GM21723 (cell line): Measurements from ENCODE around the gene SULT6B1.
"Not testable (repeated sequence)": the region's sequence is repeated elsewhere in the genome, so short reads cannot be mapped to it uniquely, and the experiment has no call there.

Experiments used
- ATAC-seq: cut with Tn5 transposase; IDR thresholded peaks from one replicate; pipeline ENCODE4 v1.9.1; 2021; ENCODE audit warnings: mild to moderate bottlenecking, moderate library complexity; ENCODE audit not compliant: unreplicated experiment

Gene SULT6B1

DNA sequence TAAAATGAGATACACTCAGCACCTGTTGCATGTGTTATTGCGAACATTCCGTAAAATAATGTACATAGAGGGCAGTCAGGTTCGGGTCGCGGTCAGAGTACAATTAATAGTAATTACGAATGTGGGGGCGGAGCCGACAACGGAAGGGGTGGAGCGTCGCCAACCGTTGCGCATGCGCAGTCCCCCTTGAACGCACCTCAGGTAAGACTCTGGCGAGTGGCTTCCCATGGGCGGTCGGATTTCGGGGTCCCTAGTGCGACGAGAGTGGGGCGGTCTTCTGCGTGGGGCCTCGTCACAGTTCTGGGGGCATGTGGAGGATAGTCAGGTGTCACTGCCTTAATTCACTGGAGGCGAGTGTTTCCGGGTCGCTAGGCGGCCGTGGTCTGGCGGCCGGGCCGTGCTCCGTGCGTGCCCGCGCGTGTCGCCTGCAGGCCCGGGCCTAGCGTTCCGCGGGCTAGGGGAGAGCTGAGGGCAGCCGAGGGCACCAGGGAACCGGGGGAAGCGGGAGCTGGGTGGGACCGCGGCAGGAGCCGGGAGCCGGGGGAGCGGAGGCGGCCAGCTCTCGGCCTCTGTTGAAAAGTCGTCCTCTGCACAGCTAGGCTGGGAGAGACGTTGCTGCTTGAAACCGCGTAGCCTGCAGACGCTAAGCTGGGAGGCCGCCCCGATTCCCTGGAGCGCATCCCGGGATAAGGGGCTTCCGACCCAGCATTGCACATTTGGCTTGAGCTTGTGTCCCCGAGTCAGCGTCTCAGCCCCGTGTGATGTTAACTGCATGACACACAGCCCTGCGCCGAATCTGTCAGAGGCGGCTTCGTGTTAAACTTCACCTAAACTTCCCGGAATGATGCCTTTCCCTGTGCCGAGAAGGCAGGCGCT is 8.1 kb upstream of the SULT6B1 start, which contains the start of gene CEBPZOS:
TSS of gene CEBPZOS (plus strand) at position 177 of the 876 bp plus-strand sequence. CDS start 3,209 bp downstream, outside the sequence.
- peak; percentile 78 for ATAC-seq

DNA sequence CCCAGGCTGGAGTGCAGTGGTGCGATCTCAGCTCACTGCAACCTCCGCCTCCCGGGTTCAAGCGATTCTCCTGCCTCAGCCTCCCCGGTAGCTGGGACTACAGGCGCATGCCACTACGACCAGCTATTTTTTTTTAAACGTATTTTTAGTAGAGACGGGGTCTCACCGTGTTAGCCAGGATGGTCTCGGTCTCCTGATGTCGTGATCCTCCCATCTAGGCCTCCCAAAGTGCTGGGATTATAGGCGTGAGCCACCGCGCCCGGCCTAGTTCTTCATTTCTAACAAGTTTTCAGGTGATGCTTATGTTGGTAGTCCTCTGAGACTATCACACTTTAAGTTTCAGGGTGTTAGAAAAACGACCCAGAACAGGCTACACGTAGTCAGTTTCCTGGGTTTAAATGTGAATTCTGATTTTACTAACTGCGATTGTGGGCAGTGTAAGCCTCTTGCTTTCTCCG is 7.4 kb upstream of the SULT6B1 start:
- ATAC-seq = not testable (repeated sequence)

DNA sequence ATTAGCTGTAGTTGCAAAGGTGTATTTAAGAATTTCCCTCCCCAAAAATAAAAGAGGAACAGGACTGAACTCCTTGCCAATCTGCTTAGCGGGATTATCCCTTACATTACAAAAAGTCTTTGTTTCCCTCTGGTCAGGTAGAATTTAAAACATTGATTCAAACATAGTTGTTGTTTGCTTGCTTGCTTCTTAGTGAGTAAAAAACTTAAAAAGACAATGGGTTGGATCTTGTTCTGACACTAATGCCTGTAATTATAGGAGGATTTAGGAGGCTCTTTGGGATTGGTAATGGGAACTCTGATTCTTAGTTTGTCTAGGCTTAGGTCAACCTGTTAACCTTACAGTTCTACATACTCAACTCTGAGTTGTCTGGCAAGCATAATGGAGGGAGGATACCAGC is 4.1 kb upstream of the SULT6B1 start:
- no peak for ATAC-seq

DNA sequence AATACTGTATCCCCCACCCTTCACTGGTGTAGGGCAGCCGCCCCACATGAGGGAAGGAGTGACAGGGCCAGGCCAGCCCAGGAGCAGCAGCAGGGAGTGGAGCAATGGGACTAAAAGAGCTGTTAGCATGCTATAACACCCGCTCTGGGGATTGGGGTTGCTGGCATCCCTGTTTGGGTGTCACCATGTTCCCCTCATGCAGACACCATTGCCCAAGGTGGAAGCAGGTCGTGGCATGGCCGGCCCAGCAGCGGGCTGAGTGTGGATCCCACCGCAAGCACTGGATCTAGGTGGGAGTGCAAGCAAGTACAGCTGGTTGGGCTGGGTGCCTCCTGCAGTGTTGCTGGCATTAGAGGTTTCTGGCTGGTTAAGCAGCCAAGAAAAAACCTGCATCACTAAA is 3.3 kb upstream of the SULT6B1 start:
- no peak for ATAC-seq

DNA sequence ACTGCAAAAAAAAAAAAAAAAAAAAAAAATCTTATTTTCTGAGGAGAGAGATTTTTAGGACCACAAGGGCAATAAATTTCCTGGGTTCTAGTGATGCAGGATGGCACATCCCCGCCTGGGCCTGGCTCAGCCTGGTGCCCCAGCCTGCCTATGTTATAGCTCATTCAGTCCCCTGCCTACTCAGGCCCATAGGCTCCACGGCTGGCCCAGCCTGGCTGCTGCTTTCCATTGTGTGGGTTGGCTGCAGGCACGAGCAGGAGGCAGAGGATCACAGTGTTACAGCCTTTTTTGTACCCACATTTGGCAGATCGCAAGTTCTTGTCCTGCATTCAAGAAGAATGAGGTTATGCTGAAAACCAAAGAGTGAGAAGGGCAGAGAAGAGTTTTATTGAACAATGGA is 2.8 kb upstream of the SULT6B1 start:
- no peak for ATAC-seq

DNA sequence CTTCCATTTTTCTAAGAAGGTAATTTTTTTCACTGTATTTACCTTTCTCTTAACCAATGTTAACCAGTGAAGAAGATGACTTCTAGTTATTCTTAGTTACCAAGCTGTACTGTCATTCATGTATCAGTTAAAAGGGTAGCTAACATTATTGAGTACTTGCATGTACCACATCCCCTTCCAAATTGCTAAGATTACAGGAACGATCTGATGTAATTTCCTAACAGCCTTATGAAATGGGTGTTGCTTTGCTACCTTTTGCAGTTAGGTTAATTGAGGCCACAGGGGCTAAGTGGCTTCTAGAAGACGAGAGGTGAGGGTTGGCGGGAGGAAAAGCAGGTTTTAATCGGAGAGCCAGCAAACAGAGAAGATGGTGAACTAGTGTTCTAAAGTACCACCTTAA is 1.8 kb upstream of the SULT6B1 start:
- no peak for ATAC-seq

DNA sequence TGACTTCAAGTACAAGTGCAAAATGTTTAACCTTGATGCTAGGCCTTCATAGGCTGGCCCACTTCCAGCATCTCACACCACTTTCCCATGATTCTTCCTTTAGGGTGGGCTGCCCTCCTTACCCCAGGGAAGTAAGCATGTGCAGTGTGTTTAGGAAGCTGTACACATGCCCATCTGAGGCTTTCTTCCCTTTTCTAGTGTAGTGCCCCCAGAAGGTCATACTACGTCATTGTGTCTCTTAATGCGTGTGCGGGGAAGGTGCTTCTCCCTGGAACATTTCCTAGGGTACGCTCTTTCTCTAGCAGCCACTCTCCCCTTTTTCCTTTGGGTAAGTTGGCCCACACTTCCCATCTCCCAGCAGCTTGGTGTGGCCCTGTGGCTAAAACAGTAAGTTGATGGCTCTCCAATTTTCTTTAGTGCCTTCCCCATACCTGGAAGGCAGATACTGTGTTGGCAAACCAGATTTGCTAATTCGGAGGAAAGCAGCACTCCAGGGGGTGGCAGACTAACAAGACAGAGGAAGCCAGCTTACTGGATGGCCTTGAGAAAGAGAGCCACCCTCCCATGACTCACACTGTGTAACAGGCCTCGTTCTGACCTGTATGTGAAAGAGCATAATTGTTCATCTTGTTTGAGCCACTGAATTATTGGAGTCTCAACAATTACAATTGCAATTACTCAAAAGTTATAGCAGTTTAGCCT is 1.1 kb upstream of the SULT6B1 start:
- ATAC-seq = no peak

DNA sequence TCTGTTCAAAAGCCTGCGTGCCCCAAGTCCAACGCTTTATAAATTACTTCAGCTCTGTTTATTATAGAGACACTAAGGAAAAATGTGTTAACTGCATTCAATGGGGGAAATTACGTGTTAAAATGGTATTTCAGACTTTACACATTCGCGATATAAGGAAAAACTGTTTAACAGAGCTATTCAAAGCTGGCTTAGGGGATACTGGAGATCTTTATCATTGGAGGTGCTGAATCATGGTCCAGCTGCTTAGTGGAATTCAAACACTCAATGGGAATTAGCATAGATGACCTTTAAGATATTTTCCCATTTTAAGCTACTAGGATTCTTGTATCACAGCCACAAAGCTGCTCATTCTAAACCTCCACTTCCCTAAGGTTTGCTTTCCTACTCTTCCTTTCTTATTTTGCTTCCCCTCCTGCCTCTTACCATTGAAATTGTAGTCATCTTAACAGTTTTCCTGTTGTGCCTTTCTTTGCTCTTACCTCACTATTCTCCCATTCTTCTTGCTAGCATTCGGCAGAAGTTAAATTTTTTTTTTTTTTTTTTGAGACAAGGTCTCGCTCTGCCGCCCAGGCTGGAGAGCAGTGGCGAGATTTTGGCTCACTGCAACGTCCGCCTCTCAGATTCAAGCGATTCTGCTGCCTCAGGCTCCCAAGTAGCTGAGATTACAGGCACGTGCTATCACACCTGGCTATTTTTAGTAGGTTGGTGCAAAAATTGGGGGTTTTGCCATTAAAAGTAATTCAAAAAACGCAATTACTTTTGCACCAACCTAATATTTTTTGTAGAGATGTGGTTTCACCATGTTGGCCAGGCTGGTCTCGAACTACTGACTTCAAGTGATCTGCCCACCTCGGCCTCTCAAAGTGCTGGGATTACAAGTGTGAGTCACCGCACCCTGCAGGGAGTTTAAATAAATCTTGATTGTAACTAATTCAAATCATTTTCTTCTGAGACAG is 6.5 kb downstream of the SULT6B1 start:
- no peak for ATAC-seq

DNA sequence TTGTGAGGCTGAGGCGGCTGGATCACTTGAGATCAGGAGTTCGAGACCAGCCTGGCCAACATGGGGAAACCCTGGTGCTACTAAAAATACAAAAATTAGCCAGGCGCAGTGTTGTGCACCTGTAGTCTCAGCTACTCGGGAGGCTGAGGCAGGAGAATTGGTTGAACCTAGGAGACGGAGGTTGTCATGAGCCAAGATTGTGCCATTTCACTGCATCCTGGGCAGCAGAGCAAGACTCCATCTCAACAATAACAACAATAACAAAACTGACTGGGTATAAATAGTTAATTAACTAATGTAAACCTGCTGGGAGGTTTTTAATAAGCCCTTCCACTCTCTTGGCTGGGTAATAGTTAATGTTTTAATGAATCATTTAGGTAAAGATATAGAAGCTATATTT is 7.8 kb downstream of the SULT6B1 start:
- no peak for ATAC-seq

DNA sequence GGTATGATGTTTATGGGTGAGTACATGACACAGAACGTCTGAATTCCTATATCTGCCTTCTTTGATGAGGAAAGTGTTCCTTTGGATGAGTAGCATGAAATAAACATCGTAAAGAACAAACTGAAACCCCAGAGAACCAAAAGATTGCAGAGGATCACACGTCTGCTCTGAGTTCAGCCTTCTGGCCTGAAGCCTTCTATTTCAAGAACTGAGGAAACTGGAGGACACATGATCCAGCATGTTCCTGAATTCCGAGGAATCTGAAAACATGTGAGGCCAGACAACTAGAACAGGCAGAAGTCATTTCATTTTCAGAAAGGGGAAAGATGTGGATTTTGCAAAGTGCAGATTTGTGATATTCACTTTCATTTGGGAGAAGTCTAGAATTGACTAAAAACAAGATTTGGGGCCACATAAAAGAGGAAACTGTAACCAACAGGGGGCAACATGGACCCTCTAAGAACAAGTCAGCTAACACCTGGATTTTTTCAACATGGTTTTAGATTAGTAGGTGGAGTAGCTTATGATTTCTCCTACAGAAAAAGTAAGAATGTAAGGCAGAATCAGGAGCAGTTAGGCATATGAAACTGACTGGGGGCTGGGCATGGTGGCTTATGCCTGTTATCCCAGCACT is 8.3 kb downstream of the SULT6B1 start:
- no peak for ATAC-seq

DNA sequence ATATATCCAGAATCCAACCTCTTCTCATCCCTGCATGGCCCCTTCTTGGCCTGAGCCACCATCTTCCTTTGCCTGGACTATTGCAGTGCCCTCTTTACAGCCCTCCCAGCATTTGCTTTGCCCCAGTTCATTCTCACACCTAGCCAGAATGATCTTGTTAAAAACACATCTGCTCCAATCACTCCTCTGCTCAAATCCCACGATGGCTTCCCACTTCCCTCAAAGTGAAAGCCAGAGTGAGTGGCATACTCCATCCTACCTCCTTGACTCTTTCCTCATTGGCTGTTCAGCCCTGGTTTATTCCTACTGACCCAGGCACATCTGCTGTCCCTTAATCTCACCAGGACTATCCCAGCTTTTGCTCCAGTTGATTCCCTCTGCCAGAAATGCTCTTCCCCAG is 14.7 kb downstream of the SULT6B1 start:
- ATAC-seq = no peak

DNA sequence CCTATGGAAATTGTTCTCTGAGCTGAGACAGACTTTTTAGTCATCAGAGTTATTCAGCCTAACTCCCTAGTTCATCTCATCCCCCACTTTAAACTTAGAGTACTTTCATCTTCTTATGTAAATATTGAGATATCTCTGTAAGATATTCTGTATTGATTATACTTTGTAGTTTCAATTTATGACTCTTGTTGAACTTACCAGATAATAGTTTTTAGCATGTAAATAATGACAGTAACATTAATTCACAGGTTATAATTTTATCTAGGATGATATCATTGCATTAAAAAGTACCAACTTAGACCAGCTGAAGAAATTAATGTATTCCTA is 16.9 kb downstream of the SULT6B1 start:
- ATAC-seq = no peak

DNA sequence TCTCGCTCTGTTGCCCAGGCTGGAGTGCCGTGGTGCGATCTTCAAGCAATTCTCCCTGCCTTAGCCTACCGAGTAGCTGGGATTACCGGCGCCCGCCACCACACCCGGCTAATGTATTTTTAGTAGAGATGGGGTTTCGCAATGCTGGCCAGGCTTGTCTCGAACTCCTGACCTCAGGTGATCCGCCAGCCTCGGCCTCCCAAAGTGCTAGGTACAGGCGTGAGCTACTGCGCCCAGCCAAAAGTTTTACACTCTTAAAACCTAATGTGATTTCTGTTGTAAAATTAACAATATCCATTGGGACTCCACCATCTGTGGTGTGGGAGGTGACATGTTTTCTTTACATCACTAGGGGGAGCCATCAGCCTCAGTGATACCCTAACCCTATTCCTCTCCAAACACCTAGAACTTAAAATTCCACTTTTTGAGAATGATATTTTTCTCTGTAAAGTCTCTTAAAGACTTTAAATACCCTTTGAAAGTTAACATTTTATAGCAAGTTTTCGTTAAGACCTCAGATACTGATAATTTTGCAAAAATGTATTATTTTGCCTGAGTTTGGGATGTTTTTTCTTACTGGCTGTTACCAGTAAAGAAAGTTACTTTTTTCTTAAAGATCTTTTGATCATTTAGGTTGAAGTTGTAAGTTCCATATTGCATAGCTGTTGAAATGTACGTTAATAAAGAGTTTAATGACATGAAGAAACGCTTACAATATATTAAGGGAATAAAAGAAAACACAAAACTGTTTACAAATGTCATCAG is 20.1 kb downstream of the SULT6B1 start:
- ATAC-seq = no peak

DNA sequence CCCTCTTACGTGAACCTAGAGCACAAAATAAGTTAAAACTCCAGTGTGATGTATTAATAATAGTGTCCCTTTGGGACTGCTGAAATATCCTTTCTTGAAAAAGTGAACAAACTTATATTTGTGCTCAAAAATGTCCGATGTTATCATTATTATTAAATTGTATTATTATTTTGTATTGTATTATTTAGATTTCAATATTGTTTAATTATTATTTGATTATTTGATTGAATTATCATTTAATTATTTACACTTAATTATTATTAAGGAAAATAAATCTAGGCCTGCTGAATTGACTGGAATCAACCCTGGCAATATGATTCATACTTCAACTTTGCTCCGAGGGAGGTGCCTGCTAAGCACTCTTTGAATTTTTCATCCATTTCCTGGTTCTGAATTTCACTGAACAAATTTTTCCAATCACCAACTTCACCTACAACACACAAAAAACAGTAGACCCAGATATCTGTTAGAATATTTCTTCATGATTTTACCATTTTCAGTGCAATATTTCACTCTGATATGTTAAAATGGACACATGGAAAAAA is 20.8 kb downstream of the SULT6B1 start:
- no peak for ATAC-seq

DNA sequence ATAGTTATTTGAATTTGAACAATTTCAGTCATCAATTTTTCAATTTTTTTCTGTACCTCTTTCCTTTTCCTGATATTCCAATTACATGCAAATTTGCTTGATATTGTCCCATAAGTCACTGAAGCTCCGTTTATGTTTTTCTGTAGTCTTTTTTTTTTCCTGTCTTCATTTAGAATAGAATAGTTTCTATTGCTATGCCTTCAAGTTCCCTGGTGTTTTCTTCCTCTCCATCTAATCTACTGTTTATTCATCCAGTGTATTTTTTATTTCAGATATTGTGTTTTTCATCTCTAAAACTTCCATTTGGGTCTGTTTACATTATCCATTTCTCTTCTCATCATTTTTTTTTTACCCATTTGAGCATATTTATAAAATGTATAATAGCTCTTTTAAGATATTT is 23.7 kb downstream of the SULT6B1 start:
- no peak for ATAC-seq

DNA sequence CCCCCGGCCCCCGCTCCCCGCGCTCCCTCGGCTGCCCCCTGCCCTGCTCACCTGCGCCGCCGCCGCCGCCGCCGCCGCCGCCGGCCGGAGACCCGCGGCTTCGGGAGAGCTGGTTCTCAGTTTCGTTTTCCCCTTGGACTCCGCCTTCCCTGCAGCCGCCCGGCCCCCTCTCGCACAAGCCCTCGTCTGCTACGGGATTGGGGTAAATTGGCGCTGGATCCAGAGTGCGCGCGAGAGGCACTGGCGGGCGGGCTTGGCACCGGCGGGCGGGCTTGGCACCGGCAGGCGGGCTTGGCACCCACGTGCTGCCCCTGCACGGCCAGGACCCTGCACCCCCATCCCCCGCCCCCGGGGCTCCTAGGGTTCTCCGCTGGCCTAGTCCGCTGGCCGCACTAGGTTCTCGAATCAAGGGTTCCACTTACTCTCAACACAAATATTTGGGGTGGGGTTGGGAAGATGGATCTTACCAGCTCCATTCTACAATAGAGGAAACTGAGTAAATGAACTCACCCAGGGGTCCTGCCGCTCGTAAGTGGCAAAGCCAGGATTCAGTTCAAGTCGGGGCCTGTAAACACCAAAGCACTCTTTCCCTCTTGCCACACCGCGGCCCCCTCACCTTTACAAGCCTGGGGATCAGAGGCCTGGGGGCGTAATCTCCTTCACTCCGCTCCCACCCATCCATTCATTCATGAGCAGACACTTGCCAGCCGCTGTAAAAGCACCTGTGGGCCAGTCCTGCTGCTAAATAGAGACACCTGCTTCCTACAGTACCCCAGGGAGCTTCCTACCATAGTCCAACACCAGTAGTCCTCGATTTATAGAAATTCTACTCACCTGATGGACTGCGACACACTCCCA is 31.4 kb downstream of the SULT6B1 start, which contains the start of gene EIF2AK2:
TSS of gene EIF2AK2 (minus strand) at position 124 of the 858 bp plus-strand sequence. CDS start 9,174 bp downstream, outside the sequence.
- peak; percentile 88 for ATAC-seq

DNA sequence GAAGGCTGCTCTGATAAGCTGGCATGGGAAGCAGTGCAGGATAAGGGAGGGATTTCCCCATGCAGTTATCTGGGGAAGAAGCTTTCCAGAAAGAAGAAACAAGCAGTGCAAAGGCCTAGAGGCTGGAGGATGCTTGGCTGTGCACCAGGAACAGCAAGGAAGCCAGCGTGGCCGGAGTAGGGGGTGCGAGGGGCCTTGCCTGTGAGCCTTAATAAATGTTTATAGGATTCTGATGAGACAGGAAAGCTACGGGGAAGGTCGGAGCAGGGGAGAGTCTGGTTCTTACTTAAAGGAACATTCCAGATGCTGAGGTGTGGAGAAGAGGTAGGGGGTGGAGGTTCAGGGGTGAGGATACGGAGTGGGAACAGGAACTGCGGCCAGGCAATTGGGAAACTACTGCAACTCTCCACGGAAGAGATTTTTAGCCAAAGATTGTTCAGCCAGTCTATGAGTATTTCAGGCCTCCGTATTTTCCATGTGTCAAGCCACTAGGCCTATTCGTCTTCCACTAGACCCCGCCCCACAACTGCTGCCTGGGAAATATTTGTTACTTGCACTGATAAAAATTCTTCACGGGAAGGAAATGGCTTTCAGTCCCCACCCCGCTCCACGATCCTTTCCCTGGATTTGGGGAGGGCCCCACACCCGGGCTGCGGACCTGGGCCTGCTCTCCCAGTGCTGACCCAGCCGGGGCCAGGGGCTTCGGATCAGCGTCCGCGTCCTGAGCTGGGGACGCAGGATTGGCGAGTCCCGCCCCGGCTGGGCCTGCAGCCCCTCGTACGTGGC is 32.2 kb downstream of the SULT6B1 start:
- ATAC-seq = peak; percentile 40

DNA sequence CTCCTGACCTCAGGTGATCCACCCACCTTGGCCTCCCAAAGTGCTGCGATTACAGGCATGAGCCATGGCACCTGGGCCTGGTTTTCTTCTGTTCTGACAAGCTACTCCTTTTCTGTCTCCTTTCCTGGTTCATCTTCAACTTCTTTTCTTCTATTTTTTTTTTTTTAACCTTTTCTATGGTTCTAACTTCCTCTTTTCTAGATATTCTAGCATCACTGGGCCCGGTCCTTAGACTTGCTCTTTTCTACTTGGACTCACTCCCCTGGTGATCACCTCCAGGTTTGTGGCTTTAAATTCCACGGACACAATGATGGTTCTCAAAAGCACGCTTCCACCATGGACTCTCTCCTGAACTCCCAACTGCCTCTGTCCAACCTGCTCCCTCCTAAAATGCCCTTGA is 33.7 kb downstream of the SULT6B1 start:
- no peak for ATAC-seq
